Measurements from ENCODE around the gene DMXL1. TPM values are rescaled to one million over a fixed set of nuclear protein-coding genes. Genes with fewer than 3 reads are reported as not detected.

The DMXL1 gene
- total RNA-seq, 1 experiment from 2014 or later, result 29.2 TPM

DNA sequence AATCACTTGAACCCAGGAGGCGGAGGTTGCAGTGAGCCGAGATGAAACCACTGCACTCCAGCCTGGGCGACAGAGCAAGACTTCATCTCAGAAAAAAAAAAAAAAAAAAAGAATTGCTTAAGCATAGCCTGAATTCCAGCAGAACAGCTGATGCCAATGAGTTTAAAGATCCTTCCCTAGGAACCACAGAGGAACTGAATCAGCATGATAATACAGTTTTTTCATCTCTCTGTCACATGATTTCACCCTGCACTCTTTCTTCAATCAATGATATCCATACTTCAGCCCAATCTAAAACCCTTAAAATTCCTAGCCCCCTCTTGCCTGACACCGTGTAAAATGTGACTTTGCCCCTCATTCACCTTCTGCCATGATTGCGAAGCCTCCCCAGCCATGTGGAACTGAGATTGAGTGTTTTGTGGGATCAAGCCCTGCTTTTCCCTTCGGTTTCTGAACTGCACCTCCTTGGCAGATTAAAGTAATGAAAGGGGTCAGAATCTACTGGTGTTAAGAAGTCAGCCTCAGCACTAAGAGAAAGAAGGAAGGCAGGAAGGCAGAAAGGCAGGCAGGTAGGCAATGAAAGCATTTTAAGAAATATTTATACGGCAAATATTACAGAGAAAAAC is 20.9 kb upstream of the DMXL1 start:
- in situ Hi-C loops (cut with HindIII; ENCODE audit: low pct_unique_long_range_greater_than_20kb, low sequenced_read_pairs) (no loop called here), intact Hi-C loops (cut with micrococcal nuclease; ENCODE audit: unreplicated experiment) (no loop called here)
- no TSS peak for BruUV-seq (replicated peaks)
- Histone ChIP-seq H3K36me3 (ENCODE audit: control insufficient read depth, insufficient read depth, low read length) (no peaks in the 10 kb centered on the region), H3K4me3 (ENCODE audit: low read depth in 2 of 2, low read length in 2 of 2) (no peak overlapping the region), H3K9me3 (ENCODE audit: control insufficient read depth, insufficient read depth, low read depth, low read length) (no peaks in the 10 kb centered on the region), H3K4me1 (ENCODE audit: control insufficient read depth, insufficient read depth, low read length) (no peaks in the 10 kb centered on the region), H3K27ac (ENCODE audit: low read length) (no peak overlapping the region), H3K27me3 (ENCODE audit: control insufficient read depth, insufficient read depth, low read length) (no peaks in the 10 kb centered on the region)
- TF ChIP-seq, protein P1, sequence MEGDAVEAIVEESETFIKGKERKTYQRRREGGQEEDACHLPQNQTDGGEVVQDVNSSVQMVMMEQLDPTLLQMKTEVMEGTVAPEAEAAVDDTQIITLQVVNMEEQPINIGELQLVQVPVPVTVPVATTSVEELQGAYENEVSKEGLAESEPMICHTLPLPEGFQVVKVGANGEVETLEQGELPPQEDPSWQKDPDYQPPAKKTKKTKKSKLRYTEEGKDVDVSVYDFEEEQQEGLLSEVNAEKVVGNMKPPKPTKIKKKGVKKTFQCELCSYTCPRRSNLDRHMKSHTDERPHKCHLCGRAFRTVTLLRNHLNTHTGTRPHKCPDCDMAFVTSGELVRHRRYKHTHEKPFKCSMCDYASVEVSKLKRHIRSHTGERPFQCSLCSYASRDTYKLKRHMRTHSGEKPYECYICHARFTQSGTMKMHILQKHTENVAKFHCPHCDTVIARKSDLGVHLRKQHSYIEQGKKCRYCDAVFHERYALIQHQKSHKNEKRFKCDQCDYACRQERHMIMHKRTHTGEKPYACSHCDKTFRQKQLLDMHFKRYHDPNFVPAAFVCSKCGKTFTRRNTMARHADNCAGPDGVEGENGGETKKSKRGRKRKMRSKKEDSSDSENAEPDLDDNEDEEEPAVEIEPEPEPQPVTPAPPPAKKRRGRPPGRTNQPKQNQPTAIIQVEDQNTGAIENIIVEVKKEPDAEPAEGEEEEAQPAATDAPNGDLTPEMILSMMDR (IDR thresholded peaks at IDR 0.05), result no peak
- TF ChIP-seq POLR2AphosphoS5 (IDR thresholded peaks at IDR 0.05; ENCODE audit: low read depth, low read length) (no peak), SIN3A (IDR thresholded peaks at IDR 0.05; ENCODE audit: borderline replicate concordance, insufficient read depth, low read depth, low read length) (no peak), TCF7L2 (IDR thresholded peaks at IDR 0.05; ENCODE audit: low read depth, low read length) (no peak)
- TF ChIP-seq, protein P2, sequence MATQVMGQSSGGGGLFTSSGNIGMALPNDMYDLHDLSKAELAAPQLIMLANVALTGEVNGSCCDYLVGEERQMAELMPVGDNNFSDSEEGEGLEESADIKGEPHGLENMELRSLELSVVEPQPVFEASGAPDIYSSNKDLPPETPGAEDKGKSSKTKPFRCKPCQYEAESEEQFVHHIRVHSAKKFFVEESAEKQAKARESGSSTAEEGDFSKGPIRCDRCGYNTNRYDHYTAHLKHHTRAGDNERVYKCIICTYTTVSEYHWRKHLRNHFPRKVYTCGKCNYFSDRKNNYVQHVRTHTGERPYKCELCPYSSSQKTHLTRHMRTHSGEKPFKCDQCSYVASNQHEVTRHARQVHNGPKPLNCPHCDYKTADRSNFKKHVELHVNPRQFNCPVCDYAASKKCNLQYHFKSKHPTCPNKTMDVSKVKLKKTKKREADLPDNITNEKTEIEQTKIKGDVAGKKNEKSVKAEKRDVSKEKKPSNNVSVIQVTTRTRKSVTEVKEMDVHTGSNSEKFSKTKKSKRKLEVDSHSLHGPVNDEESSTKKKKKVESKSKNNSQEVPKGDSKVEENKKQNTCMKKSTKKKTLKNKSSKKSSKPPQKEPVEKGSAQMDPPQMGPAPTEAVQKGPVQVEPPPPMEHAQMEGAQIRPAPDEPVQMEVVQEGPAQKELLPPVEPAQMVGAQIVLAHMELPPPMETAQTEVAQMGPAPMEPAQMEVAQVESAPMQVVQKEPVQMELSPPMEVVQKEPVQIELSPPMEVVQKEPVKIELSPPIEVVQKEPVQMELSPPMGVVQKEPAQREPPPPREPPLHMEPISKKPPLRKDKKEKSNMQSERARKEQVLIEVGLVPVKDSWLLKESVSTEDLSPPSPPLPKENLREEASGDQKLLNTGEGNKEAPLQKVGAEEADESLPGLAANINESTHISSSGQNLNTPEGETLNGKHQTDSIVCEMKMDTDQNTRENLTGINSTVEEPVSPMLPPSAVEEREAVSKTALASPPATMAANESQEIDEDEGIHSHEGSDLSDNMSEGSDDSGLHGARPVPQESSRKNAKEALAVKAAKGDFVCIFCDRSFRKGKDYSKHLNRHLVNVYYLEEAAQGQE (IDR thresholded peaks at IDR 0.05; ENCODE audit: insufficient read depth in 1 of 2, low read depth in 2 of 2, low read length in 1 of 2), result no peak
- CTCF ChIA-PET, result no interaction called here
- no peak for ATAC-seq
- no peak for DNase-seq (ENCODE audit: low read depth, low spot score)
- POLR2A ChIA-PET, result no interaction called here

DNA sequence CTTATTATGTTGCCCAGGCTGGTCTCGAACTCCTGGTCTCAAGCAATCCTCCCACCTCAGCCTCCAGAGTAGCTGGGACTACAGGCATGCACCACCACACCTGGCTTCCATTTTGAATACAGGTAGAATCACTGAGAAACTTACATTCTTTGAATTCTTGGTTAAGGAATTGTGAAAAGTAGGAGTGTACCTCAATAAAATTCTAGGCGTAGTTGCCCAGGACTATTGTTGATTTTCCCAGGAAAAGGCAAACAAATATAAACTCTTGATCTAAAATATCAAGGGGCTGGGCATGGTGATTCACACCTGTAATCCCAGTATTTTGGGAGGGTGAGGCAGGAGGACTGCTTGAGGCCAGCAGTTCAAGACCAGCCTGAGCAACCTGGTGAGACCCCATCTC is 16.8 kb upstream of the DMXL1 start:
- Histone ChIP-seq H3K27me3 (ENCODE audit: control insufficient read depth, insufficient read depth, low read length) (no peaks in the 10 kb centered on the region), H3K36me3 (ENCODE audit: control insufficient read depth, insufficient read depth, low read length) (no peaks in the 10 kb centered on the region), H3K9me3 (ENCODE audit: control insufficient read depth, insufficient read depth, low read depth, low read length) (no peaks in the 10 kb centered on the region), H3K27ac (ENCODE audit: low read length) (no peak overlapping the region), H3K4me3 (ENCODE audit: low read depth in 2 of 2, low read length in 2 of 2) (no peak overlapping the region), H3K4me1 (ENCODE audit: control insufficient read depth, insufficient read depth, low read length) (no peaks in the 10 kb centered on the region)
- no TSS peak for BruUV-seq (replicated peaks)
- TF ChIP-seq, protein P2 (IDR thresholded peaks at IDR 0.05; ENCODE audit: insufficient read depth in 1 of 2, low read depth in 2 of 2, low read length in 1 of 2), result no peak
- no peak for TF ChIP-seq TCF7L2 (IDR thresholded peaks at IDR 0.05; ENCODE audit: low read depth, low read length)
- TF ChIP-seq, protein P1 (IDR thresholded peaks at IDR 0.05), result no peak
- TF ChIP-seq POLR2AphosphoS5 (IDR thresholded peaks at IDR 0.05; ENCODE audit: low read depth, low read length), result no peak
- no peak for TF ChIP-seq SIN3A (IDR thresholded peaks at IDR 0.05; ENCODE audit: borderline replicate concordance, insufficient read depth, low read depth, low read length)
- intact Hi-C loops (cut with micrococcal nuclease; ENCODE audit: unreplicated experiment) (no loop called here), in situ Hi-C loops (cut with HindIII; ENCODE audit: low pct_unique_long_range_greater_than_20kb, low sequenced_read_pairs) (no loop called here)
- ChIA-PET POLR2A (no interaction called here), CTCF (no interaction called here)
- ATAC-seq, result no peak
- no peak for DNase-seq (ENCODE audit: low read depth, low spot score)

Measured in Panc1 (cell line).